ENCODE data around the gene PRKN. TPM values are rescaled to one million over a fixed set of nuclear protein-coding genes. Genes with fewer than 3 reads are reported as not detected.

Gene PRKN
- total and polyA plus RNA-seq, 2 experiments from 2014 or later = 0.10 to 0.84 TPM

DNA sequence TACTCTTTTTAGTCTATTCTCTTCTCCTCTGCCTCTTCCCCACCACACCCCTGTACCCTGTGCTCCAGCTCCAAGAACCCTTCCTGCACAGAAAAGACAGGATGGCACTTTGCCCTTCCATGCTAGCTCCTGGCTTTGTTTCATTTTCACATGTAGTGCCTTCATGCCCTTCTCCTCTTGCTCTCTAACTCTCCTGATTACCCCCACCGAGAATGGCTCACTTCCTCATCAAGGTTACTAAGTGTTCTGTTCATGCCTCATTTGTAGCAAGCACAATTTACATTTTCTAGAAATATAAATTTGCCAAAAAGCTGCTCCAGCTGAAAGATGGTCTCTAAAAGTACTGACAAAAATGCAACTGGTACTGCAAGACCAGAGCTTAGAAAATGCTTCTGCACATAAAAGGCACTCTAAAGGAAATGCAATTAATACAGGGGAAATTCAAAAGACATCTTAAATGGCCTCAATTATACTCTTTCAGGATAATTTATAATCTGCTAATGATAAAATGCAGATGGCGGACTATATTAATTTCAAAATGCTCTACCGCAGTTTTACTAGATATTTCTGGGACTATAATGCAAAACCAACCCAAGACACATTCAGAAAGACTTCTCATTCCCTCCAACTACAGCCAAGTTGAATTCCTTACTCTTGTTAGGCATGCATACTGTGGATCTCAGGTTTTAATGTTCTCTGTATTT, 570.2 kb downstream of the PRKN start:
- H4K20me1 ChIP-seq (replicated peaks; ENCODE audit: insufficient read depth) = no peaks in the 10 kb centered on the region
- TF ChIP-seq JUNB (IDR thresholded peaks at IDR 0.05; ENCODE audit: unreplicated experiment) (no peak), ZNF331 (CRISPR knock-in tag; IDR thresholded peaks at IDR 0.05; ENCODE audit: low read depth) (no peak), STAT1 (IDR thresholded peaks at IDR 0.05; ENCODE audit: unreplicated experiment) (no peak), POLR2AphosphoS5 (IDR thresholded peaks at IDR 0.05; ENCODE audit: low read depth) (no peak), ZNF114 (CRISPR knock-in tag; IDR thresholded peaks at IDR 0.05) (no peak), EZH2phosphoT487 (IDR thresholded peaks at IDR 0.05; ENCODE audit: unreplicated experiment) (no peak), CREB1 (CRISPR knock-in tag; IDR thresholded peaks at IDR 0.05; ENCODE audit: low read depth) (no peak), EZH2 (IDR thresholded peaks at IDR 0.05; ENCODE audit: low read depth, unreplicated experiment) (no peak), NANOG (IDR thresholded peaks at IDR 0.05; ENCODE audit: borderline replicate concordance) (no peak)
- TF ChIP-seq, protein P1, sequence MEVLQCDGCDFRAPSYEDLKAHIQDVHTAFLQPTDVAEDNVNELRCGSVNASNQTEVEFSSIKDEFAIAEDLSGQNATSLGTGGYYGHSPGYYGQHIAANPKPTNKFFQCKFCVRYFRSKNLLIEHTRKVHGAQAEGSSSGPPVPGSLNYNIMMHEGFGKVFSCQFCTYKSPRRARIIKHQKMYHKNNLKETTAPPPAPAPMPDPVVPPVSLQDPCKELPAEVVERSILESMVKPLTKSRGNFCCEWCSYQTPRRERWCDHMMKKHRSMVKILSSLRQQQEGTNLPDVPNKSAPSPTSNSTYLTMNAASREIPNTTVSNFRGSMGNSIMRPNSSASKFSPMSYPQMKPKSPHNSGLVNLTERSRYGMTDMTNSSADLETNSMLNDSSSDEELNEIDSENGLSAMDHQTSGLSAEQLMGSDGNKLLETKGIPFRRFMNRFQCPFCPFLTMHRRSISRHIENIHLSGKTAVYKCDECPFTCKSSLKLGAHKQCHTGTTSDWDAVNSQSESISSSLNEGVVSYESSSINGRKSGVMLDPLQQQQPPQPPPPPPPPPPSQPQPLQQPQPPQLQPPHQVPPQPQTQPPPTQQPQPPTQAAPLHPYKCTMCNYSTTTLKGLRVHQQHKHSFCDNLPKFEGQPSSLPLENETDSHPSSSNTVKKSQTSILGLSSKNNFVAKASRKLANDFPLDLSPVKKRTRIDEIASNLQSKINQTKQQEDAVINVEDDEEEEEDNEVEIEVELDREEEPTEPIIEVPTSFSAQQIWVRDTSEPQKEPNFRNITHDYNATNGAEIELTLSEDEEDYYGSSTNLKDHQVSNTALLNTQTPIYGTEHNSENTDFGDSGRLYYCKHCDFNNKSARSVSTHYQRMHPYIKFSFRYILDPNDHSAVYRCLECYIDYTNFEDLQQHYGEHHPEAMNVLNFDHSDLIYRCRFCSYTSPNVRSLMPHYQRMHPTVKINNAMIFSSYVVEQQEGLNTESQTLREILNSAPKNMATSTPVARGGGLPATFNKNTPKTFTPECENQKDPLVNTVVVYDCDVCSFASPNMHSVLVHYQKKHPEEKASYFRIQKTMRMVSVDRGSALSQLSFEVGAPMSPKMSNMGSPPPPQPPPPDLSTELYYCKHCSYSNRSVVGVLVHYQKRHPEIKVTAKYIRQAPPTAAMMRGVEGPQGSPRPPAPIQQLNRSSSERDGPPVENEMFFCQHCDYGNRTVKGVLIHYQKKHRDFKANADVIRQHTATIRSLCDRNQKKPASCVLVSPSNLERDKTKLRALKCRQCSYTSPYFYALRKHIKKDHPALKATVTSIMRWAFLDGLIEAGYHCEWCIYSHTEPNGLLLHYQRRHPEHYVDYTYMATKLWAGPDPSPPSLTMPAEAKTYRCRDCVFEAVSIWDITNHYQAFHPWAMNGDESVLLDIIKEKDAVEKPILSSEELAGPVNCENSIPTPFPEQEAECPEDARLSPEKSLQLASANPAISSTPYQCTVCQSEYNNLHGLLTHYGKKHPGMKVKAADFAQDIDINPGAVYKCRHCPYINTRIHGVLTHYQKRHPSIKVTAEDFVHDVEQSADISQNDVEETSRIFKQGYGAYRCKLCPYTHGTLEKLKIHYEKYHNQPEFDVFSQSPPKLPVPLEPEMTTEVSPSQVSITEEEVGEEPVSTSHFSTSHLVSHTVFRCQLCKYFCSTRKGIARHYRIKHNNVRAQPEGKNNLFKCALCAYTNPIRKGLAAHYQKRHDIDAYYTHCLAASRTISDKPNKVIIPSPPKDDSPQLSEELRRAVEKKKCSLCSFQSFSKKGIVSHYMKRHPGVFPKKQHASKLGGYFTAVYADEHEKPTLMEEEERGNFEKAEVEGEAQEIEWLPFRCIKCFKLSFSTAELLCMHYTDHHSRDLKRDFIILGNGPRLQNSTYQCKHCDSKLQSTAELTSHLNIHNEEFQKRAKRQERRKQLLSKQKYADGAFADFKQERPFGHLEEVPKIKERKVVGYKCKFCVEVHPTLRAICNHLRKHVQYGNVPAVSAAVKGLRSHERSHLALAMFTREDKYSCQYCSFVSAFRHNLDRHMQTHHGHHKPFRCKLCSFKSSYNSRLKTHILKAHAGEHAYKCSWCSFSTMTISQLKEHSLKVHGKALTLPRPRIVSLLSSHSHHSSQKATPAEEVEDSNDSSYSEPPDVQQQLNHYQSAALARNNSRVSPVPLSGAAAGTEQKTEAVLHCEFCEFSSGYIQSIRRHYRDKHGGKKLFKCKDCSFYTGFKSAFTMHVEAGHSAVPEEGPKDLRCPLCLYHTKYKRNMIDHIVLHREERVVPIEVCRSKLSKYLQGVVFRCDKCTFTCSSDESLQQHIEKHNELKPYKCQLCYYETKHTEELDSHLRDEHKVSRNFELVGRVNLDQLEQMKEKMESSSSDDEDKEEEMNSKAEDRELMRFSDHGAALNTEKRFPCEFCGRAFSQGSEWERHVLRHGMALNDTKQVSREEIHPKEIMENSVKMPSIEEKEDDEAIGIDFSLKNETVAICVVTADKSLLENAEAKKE (CRISPR knock-in tag; IDR thresholded peaks at IDR 0.05) = no peak
- TF ChIP-seq, protein P2, sequence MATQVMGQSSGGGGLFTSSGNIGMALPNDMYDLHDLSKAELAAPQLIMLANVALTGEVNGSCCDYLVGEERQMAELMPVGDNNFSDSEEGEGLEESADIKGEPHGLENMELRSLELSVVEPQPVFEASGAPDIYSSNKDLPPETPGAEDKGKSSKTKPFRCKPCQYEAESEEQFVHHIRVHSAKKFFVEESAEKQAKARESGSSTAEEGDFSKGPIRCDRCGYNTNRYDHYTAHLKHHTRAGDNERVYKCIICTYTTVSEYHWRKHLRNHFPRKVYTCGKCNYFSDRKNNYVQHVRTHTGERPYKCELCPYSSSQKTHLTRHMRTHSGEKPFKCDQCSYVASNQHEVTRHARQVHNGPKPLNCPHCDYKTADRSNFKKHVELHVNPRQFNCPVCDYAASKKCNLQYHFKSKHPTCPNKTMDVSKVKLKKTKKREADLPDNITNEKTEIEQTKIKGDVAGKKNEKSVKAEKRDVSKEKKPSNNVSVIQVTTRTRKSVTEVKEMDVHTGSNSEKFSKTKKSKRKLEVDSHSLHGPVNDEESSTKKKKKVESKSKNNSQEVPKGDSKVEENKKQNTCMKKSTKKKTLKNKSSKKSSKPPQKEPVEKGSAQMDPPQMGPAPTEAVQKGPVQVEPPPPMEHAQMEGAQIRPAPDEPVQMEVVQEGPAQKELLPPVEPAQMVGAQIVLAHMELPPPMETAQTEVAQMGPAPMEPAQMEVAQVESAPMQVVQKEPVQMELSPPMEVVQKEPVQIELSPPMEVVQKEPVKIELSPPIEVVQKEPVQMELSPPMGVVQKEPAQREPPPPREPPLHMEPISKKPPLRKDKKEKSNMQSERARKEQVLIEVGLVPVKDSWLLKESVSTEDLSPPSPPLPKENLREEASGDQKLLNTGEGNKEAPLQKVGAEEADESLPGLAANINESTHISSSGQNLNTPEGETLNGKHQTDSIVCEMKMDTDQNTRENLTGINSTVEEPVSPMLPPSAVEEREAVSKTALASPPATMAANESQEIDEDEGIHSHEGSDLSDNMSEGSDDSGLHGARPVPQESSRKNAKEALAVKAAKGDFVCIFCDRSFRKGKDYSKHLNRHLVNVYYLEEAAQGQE (IDR thresholded peaks at IDR 0.05; ENCODE audit: unreplicated experiment) = no peak
- TF ChIP-seq, protein P3, sequence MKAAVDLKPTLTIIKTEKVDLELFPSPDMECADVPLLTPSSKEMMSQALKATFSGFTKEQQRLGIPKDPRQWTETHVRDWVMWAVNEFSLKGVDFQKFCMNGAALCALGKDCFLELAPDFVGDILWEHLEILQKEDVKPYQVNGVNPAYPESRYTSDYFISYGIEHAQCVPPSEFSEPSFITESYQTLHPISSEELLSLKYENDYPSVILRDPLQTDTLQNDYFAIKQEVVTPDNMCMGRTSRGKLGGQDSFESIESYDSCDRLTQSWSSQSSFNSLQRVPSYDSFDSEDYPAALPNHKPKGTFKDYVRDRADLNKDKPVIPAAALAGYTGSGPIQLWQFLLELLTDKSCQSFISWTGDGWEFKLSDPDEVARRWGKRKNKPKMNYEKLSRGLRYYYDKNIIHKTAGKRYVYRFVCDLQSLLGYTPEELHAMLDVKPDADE (IDR thresholded peaks at IDR 0.05) = no peak
- TF ChIP-seq, protein P4, sequence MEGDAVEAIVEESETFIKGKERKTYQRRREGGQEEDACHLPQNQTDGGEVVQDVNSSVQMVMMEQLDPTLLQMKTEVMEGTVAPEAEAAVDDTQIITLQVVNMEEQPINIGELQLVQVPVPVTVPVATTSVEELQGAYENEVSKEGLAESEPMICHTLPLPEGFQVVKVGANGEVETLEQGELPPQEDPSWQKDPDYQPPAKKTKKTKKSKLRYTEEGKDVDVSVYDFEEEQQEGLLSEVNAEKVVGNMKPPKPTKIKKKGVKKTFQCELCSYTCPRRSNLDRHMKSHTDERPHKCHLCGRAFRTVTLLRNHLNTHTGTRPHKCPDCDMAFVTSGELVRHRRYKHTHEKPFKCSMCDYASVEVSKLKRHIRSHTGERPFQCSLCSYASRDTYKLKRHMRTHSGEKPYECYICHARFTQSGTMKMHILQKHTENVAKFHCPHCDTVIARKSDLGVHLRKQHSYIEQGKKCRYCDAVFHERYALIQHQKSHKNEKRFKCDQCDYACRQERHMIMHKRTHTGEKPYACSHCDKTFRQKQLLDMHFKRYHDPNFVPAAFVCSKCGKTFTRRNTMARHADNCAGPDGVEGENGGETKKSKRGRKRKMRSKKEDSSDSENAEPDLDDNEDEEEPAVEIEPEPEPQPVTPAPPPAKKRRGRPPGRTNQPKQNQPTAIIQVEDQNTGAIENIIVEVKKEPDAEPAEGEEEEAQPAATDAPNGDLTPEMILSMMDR (conservative IDR thresholded peaks at IDR 0.05; ENCODE audit: low read depth in 2 of 2) = no peak
- no peak overlapping the region for H3K27ac ChIP-seq (ENCODE audit: low read depth)
- no peak overlapping the region for H2AFZ ChIP-seq
- H3K27me3 Mint-ChIP-seq (ENCODE audit: insufficient read depth, low read depth, poor library complexity) = peaks cover 2% of the 10 kb centered on the region
- H3K27me3 ChIP-seq (ENCODE audit: insufficient read depth) = no peaks in the 10 kb centered on the region
- no peak for DNase-seq (ENCODE audit: low spot score)
- no peaks in the 10 kb centered on the region for H3K9me2 ChIP-seq (ENCODE audit: insufficient read depth)
- H3K4me1 ChIP-seq (ENCODE audit: insufficient read depth) = no peaks in the 10 kb centered on the region
- H3K4me1 Mint-ChIP-seq = no peaks in the 10 kb centered on the region
- no peak overlapping the region for H3K4me3 ChIP-seq
- no peaks in the 10 kb centered on the region for H3K36me3 ChIP-seq (ENCODE audit: insufficient read depth)
- H3F3A ChIP-seq (replicated peaks; ENCODE audit: low read depth) = no peaks in the 10 kb centered on the region
- H3K79me2 ChIP-seq (replicated peaks; ENCODE audit: insufficient read depth) = no peaks in the 10 kb centered on the region
- no peak overlapping the region for H3K4me3 Mint-ChIP-seq
- no peaks in the 10 kb centered on the region for H3K36me3 Mint-ChIP-seq (ENCODE audit: low read depth)
- H3K9me3 Mint-ChIP-seq = peaks cover 3% of the 10 kb centered on the region; the same call in 1 of the 3 replicates
- no peak overlapping the region for H3K4me2 ChIP-seq
- ATAC-seq = no peak
- no peak overlapping the region for H3K27ac Mint-ChIP-seq

Data from GM23338 (cell line).